LNCaP clone FGC (cell line): ENCODE data around the gene XXYLT1.
"Not testable (repeated sequence)": the region's sequence is repeated elsewhere in the genome, so short reads cannot be mapped to it uniquely, and the experiment has no call there.

Experiments used
- DNase-seq: peaks from one replicate; pipeline ENCODE4 v3.0.0-alpha.2; 2011; ENCODE audit warnings: low read depth
- H3K4me3 ChIP-seq: 2 replicates; pipeline ENCODE4 v1.5.1; 2011; ENCODE audit warnings: mild to moderate bottlenecking, low read depth, low read length, control low read depth
- TF ChIP-seq, protein P1 (sequence below): IDR thresholded peaks from 2 replicates; pipeline ENCODE4 v1.5.1; 2012; ENCODE audit warnings: mild to moderate bottlenecking; ENCODE audit not compliant: control insufficient read depth, insufficient read depth; ENCODE audit errors: extremely low read depth

XXYLT1 gene

DNA sequence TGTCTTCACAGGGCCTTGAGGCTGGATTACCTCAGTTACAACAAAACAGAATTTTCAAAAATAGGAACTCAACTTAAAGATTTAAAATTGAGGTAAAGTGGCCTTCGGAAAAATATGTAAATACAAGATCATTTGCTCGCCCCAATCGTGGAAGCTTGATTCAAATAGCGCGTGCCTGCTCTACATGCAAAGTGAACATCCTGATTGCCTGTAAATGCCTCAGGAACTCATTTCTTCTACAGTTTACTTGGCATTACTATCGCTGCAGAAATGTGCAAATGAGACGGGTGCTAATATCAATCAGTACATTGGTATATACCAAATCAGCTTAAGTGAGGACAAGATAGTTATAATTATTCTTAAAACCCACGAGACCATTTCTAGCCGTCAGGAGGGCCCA is 159.2 kb downstream of the XXYLT1 start:
- DNase-seq, result no peak
- TF ChIP-seq, protein P1, sequence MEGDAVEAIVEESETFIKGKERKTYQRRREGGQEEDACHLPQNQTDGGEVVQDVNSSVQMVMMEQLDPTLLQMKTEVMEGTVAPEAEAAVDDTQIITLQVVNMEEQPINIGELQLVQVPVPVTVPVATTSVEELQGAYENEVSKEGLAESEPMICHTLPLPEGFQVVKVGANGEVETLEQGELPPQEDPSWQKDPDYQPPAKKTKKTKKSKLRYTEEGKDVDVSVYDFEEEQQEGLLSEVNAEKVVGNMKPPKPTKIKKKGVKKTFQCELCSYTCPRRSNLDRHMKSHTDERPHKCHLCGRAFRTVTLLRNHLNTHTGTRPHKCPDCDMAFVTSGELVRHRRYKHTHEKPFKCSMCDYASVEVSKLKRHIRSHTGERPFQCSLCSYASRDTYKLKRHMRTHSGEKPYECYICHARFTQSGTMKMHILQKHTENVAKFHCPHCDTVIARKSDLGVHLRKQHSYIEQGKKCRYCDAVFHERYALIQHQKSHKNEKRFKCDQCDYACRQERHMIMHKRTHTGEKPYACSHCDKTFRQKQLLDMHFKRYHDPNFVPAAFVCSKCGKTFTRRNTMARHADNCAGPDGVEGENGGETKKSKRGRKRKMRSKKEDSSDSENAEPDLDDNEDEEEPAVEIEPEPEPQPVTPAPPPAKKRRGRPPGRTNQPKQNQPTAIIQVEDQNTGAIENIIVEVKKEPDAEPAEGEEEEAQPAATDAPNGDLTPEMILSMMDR, result no peak
- no peak overlapping the region for H3K4me3 ChIP-seq

DNA sequence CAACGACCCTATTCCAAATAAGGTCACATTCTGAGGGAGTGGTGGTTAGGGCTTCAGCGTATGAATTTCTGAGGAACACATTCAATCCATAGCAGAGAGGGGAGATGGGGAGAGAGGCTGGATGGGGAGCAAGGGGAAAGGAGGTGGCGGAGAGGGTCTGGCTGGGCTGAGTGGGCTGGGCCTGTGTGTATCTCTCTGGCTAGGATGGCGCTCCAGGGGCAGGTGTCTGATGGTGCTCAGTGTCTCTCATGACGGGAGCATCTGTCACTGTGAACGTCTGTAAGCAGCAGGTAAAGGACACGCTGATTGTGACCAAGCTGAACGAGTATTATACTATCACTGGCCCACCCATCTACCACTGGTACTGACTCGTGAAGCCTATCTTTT is 159.6 kb downstream of the XXYLT1 start:
- TF ChIP-seq, protein P1, result no peak
- no peak overlapping the region for H3K4me3 ChIP-seq
- DNase-seq, result no peak

DNA sequence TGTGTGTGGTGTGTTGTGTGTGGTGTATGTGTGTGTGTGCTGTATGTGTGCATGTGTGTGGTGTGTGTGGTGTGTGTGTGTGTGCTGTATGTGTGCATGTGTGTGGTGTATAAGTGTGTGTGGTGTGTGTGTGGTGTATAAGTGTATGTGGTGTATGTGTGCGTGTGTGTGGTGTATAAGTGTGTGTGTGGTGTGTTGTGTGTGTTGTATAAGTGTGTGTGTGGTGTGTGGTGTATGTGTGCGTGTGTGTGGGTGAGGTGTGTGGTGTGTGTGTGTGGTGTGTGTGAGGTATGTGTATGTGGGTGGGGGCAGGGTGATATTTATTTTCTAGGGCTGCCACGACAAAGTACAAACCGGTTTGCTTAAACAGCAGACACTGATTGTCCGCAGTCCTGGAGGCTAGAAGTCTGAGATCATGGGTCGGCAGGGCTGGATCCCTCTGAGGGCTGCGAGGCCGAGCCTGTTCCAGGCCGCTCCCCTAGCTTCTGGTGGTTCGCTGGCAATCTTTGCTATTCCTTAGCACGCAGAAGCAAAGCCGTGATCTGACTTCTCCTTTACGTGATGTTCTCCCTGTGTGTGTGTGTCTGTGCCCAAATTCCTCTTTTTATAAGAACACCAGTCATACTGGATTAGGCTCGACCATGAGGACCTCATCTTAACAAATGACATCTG is 160.2 kb downstream of the XXYLT1 start:
- DNase-seq, result peak; percentile 56
- no peak overlapping the region for H3K4me3 ChIP-seq
- TF ChIP-seq, protein P1, result no peak

DNA sequence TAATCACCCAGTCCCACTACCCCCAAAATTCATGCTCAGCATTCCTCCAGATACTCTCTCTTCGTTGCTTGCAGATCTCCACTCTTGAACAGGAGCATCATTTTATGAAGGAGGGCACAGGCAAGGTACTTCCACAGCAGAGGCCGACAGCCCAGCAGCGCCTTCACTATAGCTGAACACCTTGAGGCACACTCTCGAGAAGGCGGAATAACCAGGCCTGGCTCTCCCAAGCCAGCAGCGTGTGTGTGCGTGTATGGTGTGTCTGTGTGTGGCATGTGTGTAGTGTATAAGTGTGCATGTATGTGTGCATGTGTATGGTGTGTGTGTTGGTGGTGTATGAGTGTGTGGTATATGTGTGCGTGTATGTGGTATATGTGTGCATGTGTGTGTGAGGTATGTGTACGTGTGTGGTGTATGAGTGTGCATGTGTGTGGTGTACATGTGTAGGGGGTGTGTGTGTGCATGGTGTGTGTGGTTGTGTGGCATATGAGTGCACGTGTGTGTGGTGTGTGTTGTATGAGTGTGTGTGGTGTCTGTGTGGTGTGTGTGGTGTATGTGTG is 161.8 kb downstream of the XXYLT1 start:
- DNase-seq, result no peak
- no peak overlapping the region for H3K4me3 ChIP-seq
- TF ChIP-seq, protein P1, result no peak

DNA sequence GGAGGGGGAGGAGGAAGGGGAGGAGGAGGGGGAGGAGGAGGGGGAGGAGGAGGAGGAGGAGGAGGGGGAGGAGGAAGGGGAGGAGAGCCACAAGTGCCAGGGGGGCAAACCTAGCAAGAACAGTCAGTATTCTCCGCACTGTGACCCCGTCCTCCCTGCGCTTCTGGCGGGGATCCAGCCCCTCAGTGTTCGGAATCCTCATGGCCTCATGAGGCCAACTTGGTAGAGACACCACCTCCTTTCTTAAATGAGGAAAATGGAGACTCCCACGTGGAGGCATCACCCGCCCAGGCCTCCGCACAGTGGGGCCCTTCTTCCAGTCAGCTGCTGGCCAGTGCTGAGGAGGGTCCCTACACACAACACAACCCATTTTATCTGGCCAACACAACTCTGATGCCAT is 163.4 kb downstream of the XXYLT1 start:
- H3K4me3 ChIP-seq, result no peak overlapping the region
- TF ChIP-seq, protein P1, result no peak
- DNase-seq, result no peak

DNA sequence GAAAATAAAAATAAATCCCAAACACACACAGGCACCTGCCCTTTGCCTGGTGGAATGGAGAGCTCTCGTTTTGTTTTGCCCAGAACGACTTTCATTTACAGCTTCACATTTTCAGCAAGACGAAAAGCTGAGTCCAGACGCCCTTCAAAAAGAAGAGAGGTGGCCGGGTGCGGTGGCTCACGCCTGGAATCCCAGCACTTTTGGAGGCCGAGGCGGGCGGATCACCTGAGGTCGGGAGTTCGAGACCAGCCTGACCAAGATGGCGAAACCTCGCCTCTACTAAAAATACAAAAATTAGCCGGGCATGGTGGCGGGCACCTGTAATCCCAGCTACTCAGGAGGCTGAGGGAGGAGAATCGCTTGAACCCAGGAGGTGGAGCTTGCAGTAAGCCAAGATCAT is 163.9 kb downstream of the XXYLT1 start:
- not testable (repeated sequence) for DNase-seq, H3K4me3 ChIP-seq

DNA sequence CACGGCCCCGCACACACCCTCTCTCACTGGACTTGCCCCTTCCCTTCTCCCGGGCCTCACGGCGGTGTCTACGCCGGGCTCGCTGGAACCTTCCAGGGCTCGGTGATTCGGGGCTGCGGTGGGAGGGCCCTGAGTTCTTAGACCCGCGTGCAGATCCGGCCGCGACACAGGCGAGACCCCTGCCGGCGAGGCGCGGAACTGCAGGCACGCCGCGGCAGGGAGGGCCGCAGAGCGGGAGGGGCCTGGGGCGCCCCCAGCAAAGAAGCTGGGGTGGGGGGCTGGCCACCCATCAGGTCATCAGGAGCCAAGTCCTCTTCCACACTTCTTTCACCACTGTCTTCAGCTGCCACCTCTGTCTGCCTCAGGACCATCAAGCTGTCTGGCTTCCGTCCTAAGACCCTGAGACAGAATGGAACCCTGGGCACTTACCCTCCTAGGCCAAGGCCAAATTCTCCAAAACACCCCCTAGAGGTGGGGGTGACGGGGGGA is 164.5 kb downstream of the XXYLT1 start:
- DNase-seq, result no peak
- TF ChIP-seq, protein P1, result peak; percentile 99
- H3K4me3 ChIP-seq, result no peak overlapping the region
